GM23248 (cell line): ENCODE data around the gene CHRD. TPM values are rescaled to one million over a fixed set of nuclear protein-coding genes. Genes with fewer than 3 reads are reported as not detected.

Source experiments
- DNase-seq: peaks from one replicate; pipeline ENCODE4 v3.0.0-alpha.2; 2015
- H2AFZ ChIP-seq: fragments of 200-600 bp; sonication (generic); 2 replicates; pipeline ENCODE4 v1.6.1; 2016; ENCODE audit warnings: antibody characterized with exemption
- H3F3A ChIP-seq: fragments of 200-600 bp; sonication (generic); 2 replicates; pipeline ENCODE4 v1.6.1; 2016; ENCODE audit warnings: mild to moderate bottlenecking, antibody characterized with exemption, mixed run types; ENCODE audit not compliant: insufficient read depth
- H3K27ac ChIP-seq: fragments of 200-600 bp; sonication (generic); 2 replicates; pipeline ENCODE4 v1.5.1; 2016; ENCODE audit warnings: mild to moderate bottlenecking
- H3K27me3 ChIP-seq: fragments of 200-600 bp; sonication (generic); replicated peaks from 2 replicates; pipeline ENCODE4 v1.6.1; 2016; ENCODE audit warnings: mild to moderate bottlenecking; ENCODE audit not compliant: insufficient read depth
- H3K36me3 ChIP-seq: fragments of 200-600 bp; sonication (generic); 2 replicates; pipeline ENCODE4 v1.6.1; 2016; ENCODE audit warnings: low read depth, mild to moderate bottlenecking
- H3K4me1 ChIP-seq: fragments of 200-600 bp; sonication (generic); 2 replicates; pipeline ENCODE4 v1.6.1; 2016; ENCODE audit warnings: mild to moderate bottlenecking; ENCODE audit not compliant: insufficient read depth
- H3K4me2 ChIP-seq: fragments of 200-600 bp; sonication (generic); one replicate; pipeline ENCODE4 v1.6.1; 2016; ENCODE audit warnings: mild to moderate bottlenecking; ENCODE audit not compliant: unreplicated experiment
- H3K4me3 ChIP-seq: fragments of 200-600 bp; sonication (generic); 2 replicates; pipeline ENCODE4 v1.5.1; 2016; ENCODE audit warnings: mild to moderate bottlenecking
- H3K79me2 ChIP-seq: fragments of 200-600 bp; sonication (generic); 2 replicates; pipeline ENCODE4 v1.6.1; 2016; ENCODE audit warnings: mild to moderate bottlenecking; ENCODE audit not compliant: insufficient read depth
- H3K9ac ChIP-seq: fragments of 200-600 bp; sonication (generic); 2 replicates; pipeline ENCODE4 v1.6.1; 2016; ENCODE audit warnings: mild to moderate bottlenecking
- H3K9me2 ChIP-seq: fragments of 200-600 bp; sonication (generic); 2 replicates; pipeline ENCODE4 v1.6.1; 2016; ENCODE audit warnings: mixed run types, mild to moderate bottlenecking, moderate library complexity; ENCODE audit not compliant: insufficient read depth
- H3K9me3 ChIP-seq: fragments of 200-600 bp; sonication (generic); one replicate; pipeline ENCODE4 v1.6.1; 2017; ENCODE audit warnings: low read depth
- H4K20me1 ChIP-seq: fragments of 200-600 bp; sonication (generic); 2 replicates; pipeline ENCODE4 v1.6.0; 2016; ENCODE audit not compliant: insufficient read depth
- EZH2 ChIP-seq: fragments of 200-600 bp; sonication (generic); IDR thresholded peaks from 2 replicates; pipeline ENCODE4 v1.6.1; 2018; ENCODE audit warnings: antibody characterized with exemption, mild to moderate bottlenecking; ENCODE audit not compliant: insufficient read depth, poor library complexity, severe bottlenecking
- EZH2phosphoT487 ChIP-seq: fragments of 200-600 bp; sonication (generic); IDR thresholded peaks from 2 replicates; pipeline ENCODE4 v1.6.1; 2018; ENCODE audit warnings: antibody characterized with exemption, moderate library complexity, mild to moderate bottlenecking, low read depth; ENCODE audit not compliant: insufficient read depth
- WGBS, 2 experiments: methylation state at CpG; one replicate each; pipeline ENCODE4 v1.1.6; 2015 to 2017; ENCODE audit warnings: low lambda C conversion rate in 2 of 2, low coverage in 1 of 2; ENCODE audit errors: missing lambda C conversion rate in 2 of 2; 5-methylcytosine and 5-hydroxymethylcytosine counted together
- in situ Hi-C: fragments of 300-500 bp; cut with MboI; formaldehyde crosslinking; loops from 2 replicates; pipeline ENCODE4 v1.15.0; 2020
- polyA plus RNA-seq: library from polyadenylated mRNA; unstranded; fragments of >200 nt; fragmentation: Nextera tagmentation; extraction: Ambion mirVana; gene quantifications from 2 replicates; pipeline ENCODE4 v1.2.1, GENCODE V29; 2016
- total RNA-seq: library from RNA; depleted of rRNA; stranded (reverse); fragments of >200 nt; shearing (Covaris generic); gene quantifications from 2 replicates; pipeline ENCODE4 v1.2.3, GENCODE V29; 2014

CHRD gene
- total and polyA plus RNA-seq, 2 experiments from 2014 or later = 0.15 to 0.22 TPM

- H3K36me3 ChIP-seq = no peaks in the 10 kb centered on the region
Observed at GRCh38 chr3:184350618-184351017, 29.2 kb upstream of the CHRD start.

DNA sequence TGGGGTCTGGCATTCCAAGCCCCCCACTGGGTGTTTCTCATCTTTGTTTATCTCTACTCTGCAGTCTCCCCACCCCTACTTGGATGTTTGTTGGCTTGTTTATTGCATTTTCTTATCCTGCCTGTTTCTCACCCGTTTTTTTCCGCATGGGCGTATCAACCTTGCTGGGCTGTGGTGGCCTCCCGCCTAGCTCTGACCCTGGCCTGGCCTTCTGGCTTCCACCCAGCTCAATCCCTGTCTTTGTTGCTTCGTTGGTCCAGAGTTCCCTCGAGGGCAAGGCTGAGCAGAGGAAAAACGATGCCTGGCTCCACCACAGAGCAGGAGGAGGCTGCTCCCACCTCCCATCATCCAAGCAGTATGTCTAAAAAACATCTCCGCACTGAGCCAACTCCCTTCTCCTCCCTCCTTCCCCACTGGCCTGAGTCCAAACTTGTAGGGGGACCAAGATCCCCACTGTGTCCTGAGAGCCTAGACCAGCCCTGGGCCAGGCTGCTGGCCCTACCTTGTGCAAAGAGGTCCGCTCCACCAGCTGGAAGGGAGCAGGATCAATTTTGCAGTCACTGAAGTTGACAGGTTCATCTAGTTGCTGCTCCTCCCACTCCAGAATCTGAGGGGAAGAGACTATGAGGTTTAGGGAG lies 28.2 kb upstream of the CHRD start:
- no peaks in the 10 kb centered on the region for H3K4me1 ChIP-seq

More at GRCh38 chr3:184350618-184351017, 29.2 kb upstream of the CHRD start:
- Histone ChIP-seq H2AFZ (no peak overlapping the region), H3K9ac (no peak overlapping the region), H3K79me2 (no peaks in the 10 kb centered on the region), H3K27me3 (no peaks in the 10 kb centered on the region), H3K4me2 (no peak overlapping the region), H3K27ac (no peak overlapping the region), H3K4me1 (peaks cover 5% of the 10 kb centered on the region), H3K9me3 (no peaks in the 10 kb centered on the region), H3F3A (no peaks in the 10 kb centered on the region), H3K4me3 (no peak overlapping the region), H4K20me1 (no peaks in the 10 kb centered on the region), H3K9me2 (no peaks in the 10 kb centered on the region)
- TF ChIP-seq EZH2phosphoT487 = no peak
- TF ChIP-seq EZH2 = no peak
- 93 to 95% methylated on average over 6 of the region's 6 CpGs for WGBS, 2 experiments
- in situ Hi-C loops = loop anchor here (25.0 kb wide), 1 partner anchor 437 kb away; no protein-coding TSS in a partner anchor
- no peak for DNase-seq

DNA sequence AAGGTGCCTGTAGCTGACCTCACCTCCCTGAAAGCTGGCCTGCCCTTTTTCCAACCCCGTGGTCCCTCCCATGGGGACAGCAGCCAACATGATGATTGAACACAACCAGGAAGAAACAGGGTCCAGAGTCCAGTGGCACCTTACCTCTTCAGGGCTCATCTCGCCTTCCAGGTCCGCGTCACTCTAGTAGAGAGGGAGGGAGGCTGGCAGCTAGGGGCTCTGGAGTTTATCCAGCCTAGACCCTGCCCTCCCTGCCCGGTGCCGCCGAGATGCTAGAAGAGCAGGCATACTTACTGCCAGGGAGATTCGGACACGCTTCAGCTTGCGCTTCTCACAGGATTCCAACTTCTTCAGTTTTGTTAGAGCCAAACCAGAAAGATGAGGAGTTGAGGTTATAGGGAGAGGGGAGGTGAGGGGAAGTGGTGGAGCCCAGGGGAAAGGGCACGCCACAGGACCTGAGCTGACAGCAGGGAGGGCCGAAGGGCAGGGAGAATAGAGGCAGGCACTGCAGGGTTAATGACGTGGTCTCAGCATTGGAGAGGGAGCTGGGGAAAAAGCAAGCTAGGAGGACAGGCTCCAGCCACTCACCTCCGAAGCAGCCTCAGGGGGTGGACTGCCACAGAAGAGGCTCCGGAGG lies 27.6 kb upstream of the CHRD start:
- TF ChIP-seq EZH2 = no peak
- TF ChIP-seq EZH2phosphoT487 = no peak
- no peak overlapping the region for H3K27ac ChIP-seq
- H3K36me3 ChIP-seq = no peaks in the 10 kb centered on the region
- no peak for DNase-seq
- in situ Hi-C loops = loop anchor here (25.0 kb wide), 1 partner anchor 435 kb away; no protein-coding TSS in a partner anchor
- no peak overlapping the region for H3K9ac ChIP-seq
- no peaks in the 10 kb centered on the region for H4K20me1 ChIP-seq
- no peaks in the 10 kb centered on the region for H3K27me3 ChIP-seq
- H2AFZ ChIP-seq = no peak overlapping the region
- H3K4me1 ChIP-seq = no peaks in the 10 kb centered on the region
- no peak overlapping the region for H3K4me3 ChIP-seq
- no peaks in the 10 kb centered on the region for H3K79me2 ChIP-seq
- WGBS, 2 experiments = 89 to 90% methylated on average over 15 of the region's 15 CpGs
- no peak overlapping the region for H3K4me2 ChIP-seq
- H3F3A ChIP-seq = no peaks in the 10 kb centered on the region
- H3K9me3 ChIP-seq = no peaks in the 10 kb centered on the region
- no peaks in the 10 kb centered on the region for H3K9me2 ChIP-seq

More for the DNA sequence above, 28.2 kb upstream of the CHRD start:
- in situ Hi-C loops = loop anchor here (25.0 kb wide), 1 partner anchor 436 kb away; no protein-coding TSS in a partner anchor
- H3K9ac ChIP-seq = no peak overlapping the region
- H3K4me2 ChIP-seq = no peak overlapping the region
- H3K36me3 ChIP-seq = no peaks in the 10 kb centered on the region
- no peak overlapping the region for H3K4me3 ChIP-seq
- H3K27me3 ChIP-seq = no peaks in the 10 kb centered on the region
- H3K9me3 ChIP-seq = no peaks in the 10 kb centered on the region
- no peak for DNase-seq
- H3F3A ChIP-seq = no peaks in the 10 kb centered on the region
- no peaks in the 10 kb centered on the region for H3K9me2 ChIP-seq
- no peaks in the 10 kb centered on the region for H3K79me2 ChIP-seq
- TF ChIP-seq EZH2phosphoT487 = no peak
- no peak for TF ChIP-seq EZH2
- no peak overlapping the region for H3K27ac ChIP-seq
- no peak overlapping the region for H2AFZ ChIP-seq
- WGBS, 2 experiments = 60 to 61% methylated on average over 9 of the region's 9 CpGs
- no peaks in the 10 kb centered on the region for H4K20me1 ChIP-seq

DNA sequence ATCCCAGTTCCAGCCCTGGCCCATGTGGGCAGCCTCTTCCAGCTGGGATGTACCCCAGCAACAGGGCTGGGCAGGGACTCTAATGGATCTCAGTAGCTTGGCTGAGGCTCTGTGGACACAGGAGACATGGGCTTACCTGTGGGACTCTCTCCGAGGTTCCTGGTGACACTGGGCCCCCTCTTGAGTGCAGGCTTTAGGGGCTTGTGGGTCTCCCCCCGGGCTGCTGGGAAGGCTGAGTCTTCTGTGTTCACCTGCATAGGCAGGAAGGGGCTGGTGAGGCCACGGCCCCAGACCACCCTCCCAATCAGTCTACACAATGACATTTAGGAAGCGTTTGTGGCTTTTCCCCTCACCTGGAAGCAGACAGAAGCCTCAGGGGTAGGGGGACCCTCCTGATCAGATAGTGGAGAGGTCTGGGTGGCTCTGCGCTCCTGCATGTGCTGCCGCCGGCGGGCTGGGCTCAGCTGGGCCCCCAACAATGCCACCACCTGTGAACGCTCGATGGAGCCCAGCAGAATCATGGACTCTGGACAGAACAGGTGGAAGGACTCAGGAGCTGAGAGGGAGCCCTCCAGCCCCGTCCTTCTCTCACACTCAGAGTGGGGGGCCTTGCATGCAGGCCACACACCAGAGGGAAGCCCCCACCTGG lies 26.8 kb upstream of the CHRD start:
- no peak overlapping the region for H2AFZ ChIP-seq
- TF ChIP-seq EZH2 (no peak), EZH2phosphoT487 (no peak)
- H3F3A ChIP-seq = no peaks in the 10 kb centered on the region
- no peak overlapping the region for H3K4me2 ChIP-seq
- no peaks in the 10 kb centered on the region for H4K20me1 ChIP-seq
- no peak overlapping the region for H3K4me3 ChIP-seq
- H3K36me3 ChIP-seq = no peaks in the 10 kb centered on the region
- H3K9ac ChIP-seq = no peak overlapping the region
- in situ Hi-C loops = loop anchor here (25.0 kb wide), 1 partner anchor 434 kb away; no protein-coding TSS in a partner anchor
- H3K4me1 ChIP-seq = no peaks in the 10 kb centered on the region
- no peak for DNase-seq
- H3K27me3 ChIP-seq = no peaks in the 10 kb centered on the region
- H3K79me2 ChIP-seq = no peaks in the 10 kb centered on the region
- 86 to 88% methylated on average over 11 of the region's 11 CpGs for WGBS, 2 experiments
- no peak overlapping the region for H3K27ac ChIP-seq
- H3K9me3 ChIP-seq = no peaks in the 10 kb centered on the region
- H3K9me2 ChIP-seq = no peaks in the 10 kb centered on the region
